HG03342 (cell line): Measurements from ENCODE around the gene TNIK.

ENCODE experiments used
- ATAC-seq: cut with Tn5 transposase; IDR thresholded peaks from one replicate; pipeline ENCODE4 v1.9.1; 2021; ENCODE audit warnings: mild to moderate bottlenecking, moderate library complexity; ENCODE audit not compliant: unreplicated experiment

The TNIK gene

DNA sequence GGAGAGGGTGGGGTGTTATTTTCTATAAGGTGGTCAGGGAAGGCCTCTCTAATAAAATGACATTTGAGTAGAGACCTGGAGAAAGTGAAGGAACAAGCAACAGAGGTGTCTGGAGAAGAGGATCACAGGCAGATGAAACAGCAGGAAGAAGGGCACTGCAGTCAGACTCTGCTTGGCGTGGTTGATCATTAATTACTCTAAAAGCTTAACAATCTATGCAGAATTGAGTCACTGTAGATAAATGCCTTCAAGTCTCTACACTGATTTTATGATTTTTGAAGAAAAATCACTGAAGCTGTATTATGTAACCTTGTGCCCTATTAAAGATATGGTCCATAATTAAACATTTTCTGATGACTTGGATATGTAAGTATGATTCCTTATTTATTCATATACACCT, 114.2 kb downstream of the TNIK start:
- no peak for ATAC-seq

DNA sequence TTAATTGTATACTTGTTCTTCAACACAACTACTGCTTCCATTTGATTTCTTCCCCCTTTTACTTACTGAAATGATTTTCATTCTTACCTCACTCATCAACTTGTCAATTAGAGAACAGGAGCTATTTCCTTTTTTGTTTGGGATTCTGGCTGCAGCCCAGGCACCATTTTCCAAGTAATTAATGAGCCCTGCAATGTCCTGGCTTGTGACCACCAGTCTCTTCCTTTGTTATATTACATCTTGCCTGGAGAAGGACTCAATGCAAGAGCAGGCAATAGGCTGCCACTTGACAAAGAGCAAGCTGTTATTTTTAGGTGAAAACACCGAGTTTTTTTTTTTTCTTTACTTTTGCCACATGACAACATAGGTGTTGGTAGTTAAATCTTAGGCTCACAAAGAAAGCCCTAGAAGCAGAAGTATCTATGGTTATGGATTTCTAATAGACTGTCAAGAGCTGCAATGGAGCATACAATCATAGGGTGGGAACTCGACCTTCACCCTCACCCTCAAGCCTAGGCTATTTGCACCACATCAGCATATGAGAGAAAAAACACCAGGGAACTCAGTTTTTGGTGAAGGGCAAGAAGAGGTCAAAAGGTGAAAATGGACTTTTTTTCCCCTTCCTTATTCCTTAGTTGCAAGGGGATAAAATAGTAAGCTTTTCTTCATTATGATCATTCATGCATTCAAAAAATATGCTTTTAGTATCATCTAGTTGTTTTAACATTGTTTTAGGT, 114.9 kb downstream of the TNIK start:
- no peak for ATAC-seq

DNA sequence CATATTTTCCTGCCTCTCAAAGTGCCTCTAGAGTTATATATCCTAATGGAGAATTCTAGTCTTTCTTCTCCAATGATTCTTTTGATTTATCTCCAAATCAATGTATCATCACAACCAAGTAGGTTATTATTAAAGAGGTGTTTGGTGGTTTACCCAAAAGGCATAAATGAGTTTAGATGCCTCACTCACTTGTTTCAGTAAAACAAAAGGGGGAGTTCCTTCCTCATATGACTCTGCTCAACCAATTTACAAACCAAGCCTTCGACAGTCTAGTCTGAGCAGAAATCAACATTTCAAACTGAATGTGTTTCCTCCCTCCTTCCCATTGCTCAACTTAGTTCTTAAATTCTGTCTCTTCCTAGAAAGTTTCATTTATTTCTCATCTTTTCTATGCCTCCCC, 116.5 kb downstream of the TNIK start:
- no peak for ATAC-seq

DNA sequence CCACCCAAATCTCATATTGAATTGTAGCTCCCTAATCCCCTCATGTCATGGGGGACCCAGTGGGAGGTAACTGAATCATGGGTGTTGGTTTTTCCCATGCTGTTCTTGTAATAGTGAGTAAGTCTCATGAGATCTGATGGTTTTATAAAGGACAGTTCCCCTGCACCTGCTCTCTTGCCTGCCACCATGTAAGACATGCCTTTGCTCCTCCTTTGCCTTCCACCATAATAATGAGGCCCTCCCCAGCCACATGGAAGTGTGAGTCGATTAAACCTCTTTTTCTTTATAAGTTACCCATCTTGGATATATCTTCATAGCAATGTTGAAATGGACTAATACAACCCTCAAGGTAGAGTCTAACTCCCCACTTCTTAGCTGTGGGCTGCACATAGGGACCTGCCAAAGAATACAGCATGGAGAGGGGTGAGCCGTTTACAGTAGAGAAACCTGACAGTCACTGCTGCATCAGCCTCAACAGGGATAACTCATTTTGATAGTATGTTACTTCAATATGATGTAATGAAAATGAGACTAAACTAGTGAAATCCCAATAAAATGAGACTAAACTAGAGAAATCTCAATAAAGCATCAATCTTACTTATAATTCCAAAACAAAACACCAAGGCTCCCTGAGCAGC, 117.3 kb downstream of the TNIK start:
- no peak for ATAC-seq

DNA sequence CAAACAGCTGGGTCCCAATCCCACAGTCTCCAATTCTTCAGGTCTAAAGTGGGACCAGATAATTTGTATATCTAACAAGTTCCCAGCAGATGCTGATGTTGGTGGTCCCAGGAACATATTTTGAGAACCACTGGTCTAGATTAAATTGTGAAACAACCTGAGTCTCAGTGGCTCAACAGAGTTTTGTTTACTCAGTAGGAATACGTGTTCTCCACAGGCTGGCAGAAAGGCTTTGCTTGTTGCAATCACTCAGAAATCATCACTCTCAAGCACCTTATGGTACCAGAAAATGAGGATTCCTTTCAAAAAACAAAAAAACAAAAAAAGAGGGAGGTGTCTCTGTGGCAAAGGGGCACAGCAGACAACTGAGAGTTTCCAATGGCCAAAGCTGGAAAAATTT, 118.0 kb downstream of the TNIK start:
- no peak for ATAC-seq

GRCh38 chr3:171340434-171340833, 119.8 kb downstream of the TNIK start:
- ATAC-seq = no peak

DNA sequence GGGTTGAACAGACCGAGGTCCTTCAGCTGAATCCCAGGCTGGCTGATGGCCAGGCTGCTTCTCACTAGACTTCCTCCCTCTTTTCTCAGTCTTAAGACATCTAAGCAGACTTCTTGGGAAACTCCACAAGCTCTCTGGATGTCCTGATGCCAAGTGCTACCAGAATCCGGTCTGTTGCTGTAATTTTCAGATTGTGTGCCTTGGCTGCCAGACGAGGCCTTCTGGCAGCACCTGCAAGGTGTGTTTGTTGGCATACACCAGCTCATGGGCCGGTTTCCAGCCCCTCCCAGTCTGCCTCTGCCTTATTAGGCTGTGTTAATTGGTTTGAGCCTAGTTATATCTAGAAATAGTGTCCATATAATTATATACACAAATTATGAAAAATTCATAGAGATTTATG, 120.6 kb downstream of the TNIK start:
- ATAC-seq = no peak

DNA sequence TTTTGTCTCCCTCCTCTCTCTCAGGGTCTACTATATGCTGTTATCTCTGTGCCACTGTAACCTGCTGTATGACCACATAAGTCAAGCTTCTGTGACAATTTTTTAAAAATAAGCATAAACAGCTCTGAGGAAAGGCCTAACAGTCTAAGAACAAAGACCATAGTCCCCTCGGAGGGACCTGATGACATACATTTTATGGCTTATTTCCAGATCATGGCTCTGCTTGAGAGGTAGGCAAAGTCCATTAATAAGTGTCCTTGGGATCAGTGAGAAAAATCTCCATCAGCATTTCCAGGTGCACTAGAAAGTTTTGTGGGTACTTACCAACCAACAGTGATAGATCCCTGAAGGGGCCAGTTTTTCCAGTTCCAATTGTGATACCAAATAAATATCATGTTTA, 123.8 kb downstream of the TNIK start:
- ATAC-seq = no peak

DNA sequence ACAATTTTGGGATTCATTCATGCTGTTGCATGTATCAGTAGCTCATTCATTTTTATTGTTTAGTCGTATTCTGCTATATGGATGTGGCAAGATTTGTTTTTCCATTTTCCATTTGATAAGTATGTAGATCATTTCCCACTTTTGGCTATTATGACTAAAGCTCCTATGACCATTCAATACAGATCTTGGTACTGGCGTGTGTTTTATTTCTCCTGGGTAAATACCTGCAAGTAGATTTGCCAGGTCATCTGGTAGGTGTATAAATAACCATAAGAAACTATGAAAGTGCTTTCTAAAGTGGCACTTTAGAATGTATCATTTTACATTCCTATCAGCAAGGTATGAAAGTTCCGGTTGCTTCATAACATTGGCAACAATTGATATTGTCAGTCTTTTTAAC, 124.6 kb downstream of the TNIK start:
- no peak for ATAC-seq

- ATAC-seq = no peak
Observed at GRCh38 chr3:171334465-171334811, 125.8 kb downstream of the TNIK start.

DNA sequence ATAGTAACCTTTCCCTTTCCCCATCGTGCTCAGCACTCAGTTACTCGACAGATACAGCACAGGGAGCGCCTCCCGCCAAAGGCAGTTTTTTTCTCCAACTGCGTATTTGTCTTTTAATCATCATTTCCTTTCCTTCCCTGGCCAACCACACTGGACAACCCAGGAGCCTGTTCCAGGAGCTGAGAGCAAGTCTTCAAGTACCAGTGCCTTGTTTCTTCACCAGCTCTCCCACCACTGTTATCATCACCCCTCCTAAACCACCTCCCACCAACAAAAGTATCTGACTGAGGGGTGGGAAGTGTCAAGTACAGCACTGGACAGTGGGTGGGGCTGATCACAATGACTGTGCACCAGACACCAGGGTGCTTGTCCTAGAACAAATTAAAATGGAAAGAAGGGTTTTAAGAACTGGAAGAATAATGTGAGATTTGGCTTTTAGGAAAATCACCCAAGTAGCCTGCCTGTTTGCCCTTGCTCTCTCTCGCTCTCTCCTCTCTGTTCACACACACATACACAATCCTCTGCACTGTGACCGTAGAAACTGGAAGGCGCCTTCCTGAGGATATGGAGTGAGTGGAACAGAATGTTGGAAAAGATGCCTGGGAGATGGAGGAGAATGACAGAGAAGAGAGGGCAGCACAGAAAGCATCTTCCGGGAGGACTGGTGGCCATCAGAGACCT, 126.3 kb downstream of the TNIK start:
- ATAC-seq = no peak

DNA sequence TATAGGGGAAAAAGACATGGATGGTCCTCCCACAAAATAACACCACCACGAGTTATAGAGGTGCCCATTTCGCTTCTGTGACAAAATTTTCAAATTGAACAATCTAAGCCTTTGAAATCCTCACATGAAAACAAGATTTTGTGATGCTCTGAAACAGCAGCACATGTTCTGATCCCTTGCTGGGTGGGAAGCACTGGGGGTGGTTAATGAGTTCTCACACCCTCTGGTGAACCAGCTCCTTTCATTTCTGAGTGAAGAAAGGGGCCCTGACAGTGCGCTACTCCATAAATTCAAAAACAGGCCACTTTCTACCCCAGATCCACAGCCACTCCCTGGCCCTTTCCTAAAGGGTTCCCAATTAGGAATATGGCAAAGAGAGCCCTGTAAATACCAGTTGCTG, 129.3 kb downstream of the TNIK start:
- no peak for ATAC-seq

DNA sequence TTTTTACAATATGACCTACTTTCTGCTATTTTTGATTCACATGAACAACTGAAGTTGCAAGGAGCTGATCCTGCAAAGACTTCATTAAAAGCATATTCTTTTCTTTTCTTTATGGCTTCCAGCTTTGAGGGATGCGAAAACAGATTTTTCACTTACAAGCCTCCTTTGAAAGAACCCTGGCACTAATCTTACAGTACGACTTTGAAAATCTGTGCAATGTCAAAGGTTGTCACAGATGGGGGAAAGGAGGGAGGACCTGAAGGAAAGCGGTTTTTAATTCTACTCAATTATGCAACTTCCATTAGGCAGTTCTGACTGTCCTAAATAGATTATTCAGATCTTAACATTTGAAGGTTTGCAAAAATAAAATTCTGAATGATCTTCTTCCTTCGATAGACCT, 130.5 kb downstream of the TNIK start:
- ATAC-seq = no peak

DNA sequence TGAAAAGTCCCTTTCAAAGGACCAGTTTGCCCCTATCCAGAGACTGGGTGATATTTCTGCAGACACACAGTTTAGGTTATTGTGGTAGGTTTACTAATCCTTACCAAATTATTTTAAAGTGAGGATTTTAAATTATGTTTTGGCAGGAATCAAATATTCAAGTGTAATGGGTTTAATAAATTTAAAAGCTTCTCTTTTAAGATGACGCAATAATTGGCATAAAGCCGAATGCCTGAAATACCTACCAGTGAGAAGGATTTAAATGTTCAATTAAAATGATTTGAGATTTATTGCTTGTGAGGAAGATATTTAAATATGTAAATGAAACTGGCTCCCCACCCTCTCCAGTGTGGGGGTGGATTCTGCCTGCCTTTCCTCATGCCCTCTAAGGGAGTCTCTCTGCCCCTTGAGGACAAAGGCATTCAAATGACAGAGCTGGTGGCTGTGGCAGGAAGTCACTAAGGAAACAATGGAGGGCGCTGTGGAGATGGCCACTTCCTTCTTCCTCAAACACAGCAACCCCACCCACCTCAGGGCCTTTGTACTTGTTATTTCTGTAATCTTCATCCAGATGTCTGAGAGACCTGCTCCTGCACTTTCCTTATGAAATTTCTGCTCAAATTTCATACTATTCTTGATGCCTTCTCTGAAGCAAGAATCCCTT, 131.7 kb downstream of the TNIK start:
- no peak for ATAC-seq

GRCh38 chr3:171327441-171328174, 132.6 kb downstream of the TNIK start:
- no peak for ATAC-seq

GRCh38 chr3:171326717-171327440, 133.3 kb downstream of the TNIK start:
- ATAC-seq = no peak

GRCh38 chr3:171323938-171324536, 136.2 kb downstream of the TNIK start:
- ATAC-seq = no peak

DNA sequence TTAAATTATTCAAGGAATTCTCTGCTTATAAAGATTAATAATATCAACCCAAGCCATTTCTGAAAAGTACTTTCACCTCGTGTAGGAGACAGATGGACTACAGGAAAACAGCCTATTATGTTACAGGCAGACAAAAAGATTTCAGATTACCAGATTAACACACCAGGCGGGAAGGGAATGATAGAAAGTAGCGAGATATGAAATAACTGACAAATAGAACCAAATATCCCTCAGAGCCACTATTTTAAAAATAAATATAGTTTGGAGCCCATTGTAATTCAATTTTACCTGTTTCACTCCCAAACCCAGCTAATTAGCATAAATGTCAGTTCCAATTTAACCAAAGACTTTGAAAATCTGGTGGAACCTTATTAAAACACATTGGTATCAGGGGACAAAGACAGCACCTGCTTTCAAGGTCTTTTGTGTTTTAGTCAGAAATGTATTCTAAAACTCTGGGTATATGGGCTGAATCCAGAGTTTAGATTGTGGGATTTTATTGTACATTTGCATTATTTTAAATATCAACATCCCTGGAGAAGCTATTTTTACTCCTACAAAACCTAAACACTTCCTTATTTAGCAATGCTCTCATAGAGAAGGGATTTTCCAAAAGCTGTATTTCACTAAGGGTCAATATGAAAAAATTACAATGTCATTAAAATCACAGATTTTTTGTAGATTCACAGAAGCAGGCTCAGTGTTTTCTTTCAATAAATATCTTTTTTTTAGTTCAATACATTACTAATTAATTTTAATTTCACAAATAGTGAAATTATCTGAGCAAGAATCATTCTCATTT, 138.4 kb downstream of the TNIK start:
- ATAC-seq = no peak
